Subcutaneous adipose tissue (tissue), 4 donors: ENCODE data around the gene CLPSL1. TPM values are rescaled to one million over a fixed set of nuclear protein-coding genes. Genes with fewer than 3 reads are reported as not detected.

Experiments
- total RNA-seq, 4 donors: library from RNA; depleted of rRNA; stranded (reverse); fragments of >200 nt; gene quantifications; one replicate each; pipeline ENCODE4 v1.1.0, GENCODE V29; 2016
- TF ChIP-seq, protein P1 (sequence below): fragments of 450-650 bp; IDR thresholded peaks from one replicate; pipeline ENCODE4 v1.5.1; 2016; ENCODE audit warnings: low read depth, mild to moderate bottlenecking, control low read depth, antibody characterized with exemption, moderate library complexity

CLPSL1 gene
- total RNA-seq, 4 donors from 2014 or later = not detected

GRCh38 chr6:35737413-35738211 lies 43.2 kb upstream of the CLPSL1 start:
- TF ChIP-seq, protein P1, sequence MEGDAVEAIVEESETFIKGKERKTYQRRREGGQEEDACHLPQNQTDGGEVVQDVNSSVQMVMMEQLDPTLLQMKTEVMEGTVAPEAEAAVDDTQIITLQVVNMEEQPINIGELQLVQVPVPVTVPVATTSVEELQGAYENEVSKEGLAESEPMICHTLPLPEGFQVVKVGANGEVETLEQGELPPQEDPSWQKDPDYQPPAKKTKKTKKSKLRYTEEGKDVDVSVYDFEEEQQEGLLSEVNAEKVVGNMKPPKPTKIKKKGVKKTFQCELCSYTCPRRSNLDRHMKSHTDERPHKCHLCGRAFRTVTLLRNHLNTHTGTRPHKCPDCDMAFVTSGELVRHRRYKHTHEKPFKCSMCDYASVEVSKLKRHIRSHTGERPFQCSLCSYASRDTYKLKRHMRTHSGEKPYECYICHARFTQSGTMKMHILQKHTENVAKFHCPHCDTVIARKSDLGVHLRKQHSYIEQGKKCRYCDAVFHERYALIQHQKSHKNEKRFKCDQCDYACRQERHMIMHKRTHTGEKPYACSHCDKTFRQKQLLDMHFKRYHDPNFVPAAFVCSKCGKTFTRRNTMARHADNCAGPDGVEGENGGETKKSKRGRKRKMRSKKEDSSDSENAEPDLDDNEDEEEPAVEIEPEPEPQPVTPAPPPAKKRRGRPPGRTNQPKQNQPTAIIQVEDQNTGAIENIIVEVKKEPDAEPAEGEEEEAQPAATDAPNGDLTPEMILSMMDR = no peak

DNA sequence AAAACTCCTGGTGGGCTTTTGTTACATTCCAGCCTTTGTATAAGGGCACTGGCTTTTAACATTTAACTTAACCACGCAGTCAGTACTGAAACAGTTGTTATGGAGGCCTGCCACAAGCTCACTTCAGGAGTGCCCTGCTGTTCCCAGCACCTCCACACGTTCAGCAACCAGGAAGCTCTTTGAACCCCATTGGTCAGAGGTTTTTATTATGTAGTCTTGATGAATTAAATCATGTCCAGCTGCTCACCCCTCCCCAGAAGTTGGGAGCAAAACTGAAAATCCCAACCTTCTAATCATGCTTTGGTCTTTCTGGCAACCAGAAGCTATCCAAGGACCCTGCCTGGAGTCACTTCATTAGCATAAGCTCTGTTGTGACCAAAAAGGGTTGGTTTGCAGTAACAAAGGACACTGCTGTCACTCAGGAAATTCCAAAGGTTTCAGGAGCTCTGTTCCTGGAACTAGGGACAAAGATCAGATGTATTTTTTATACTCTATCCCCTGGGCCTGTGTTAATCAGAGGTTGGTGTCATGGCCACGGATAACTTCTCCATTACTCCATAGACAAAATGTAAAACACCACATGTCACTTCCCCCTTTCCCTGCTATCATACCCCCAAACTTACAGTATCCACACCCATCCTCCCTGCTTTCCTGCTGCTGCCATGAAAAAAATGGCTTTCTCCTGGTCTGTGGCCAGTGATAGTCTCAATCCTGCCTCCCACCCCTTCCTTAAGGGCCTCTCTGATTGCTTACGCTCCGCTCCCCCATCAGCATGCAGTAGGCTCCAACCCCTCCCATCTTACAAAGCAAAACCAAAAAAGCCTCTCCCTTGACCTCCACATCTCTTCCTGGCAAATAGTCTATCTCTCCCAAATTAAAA lies 40.9 kb upstream of the CLPSL1 start:
- TF ChIP-seq, protein P1 = no peak

GRCh38 chr6:35742842-35743241 lies 38.0 kb upstream of the CLPSL1 start:
- TF ChIP-seq, protein P1 = no peak

DNA sequence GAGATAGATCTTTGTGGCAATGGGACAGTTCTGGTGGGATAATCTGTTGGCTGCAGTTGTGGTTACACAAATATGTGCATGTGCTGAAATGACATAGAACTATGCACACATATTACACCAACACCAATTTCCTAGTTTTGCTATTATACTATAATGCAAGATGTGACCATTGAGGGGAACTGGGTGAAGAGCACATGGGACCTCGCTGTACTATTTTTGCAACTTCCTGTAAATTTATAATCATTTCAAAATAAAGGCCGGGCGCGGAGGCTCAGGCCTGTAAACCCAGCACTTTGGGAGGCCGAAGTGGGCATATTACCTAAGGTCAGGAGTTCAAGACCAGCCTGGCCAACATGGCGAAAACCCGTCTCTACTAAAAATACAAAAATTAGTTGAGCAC lies 35.3 kb upstream of the CLPSL1 start:
- TF ChIP-seq, protein P1 = no peak

DNA sequence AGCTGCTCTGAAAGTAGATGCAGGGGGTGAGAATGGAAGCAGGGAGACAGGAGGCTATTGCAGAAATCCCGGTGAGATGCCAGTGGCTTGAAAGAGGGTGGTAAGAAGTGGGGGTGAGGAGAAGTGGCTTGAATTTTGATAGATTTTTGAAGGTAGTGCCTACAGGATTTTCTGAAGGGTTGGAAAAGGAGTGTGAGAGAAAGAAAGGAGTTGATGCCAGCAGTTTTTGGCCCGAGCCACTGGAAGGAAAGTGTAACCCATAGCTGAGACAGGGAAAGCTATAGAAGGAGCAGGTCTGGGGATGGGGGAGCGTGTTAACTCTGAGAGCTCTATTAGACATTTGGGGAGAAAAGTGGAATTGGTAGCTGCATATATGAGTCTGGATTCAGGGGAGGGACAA lies 34.3 kb upstream of the CLPSL1 start:
- TF ChIP-seq, protein P1 = no peak

DNA sequence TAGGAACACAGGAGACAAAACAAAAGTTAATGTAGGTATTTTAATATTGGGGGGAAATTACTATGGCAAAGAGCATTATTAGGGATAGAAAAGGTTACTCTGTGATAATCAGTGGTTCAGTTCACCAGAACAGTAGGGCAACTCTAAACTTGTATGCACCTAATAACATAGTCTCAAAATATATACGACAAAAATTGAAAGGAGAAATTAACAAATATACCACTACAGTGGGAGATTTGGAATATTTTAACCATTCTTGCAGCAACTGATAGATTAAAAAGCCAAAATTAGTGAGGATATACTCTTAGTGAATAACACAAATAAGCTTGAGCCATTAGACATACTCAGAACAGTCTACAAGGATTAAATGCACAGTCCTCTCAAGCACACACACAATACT lies 32.9 kb upstream of the CLPSL1 start:
- TF ChIP-seq, protein P1 = no peak

DNA sequence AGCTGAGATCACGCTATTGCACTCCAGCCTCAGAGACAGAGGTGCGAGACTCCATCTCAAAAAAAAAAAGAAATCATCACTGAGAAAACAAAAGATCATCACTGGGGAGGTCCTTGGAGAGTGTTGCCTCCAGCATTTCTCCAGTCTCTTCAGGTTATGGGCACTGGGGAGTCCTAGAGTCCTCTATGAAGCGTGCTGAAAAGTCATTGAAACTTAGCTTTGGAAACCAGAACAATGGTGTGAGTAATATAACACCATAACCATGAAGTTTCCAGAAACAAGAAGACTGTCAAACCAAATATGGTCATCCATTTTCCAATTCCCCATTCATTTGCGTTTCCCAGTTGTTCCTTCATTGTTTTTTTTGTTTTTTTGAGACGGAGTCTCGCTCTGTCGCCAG lies 30.3 kb upstream of the CLPSL1 start:
- TF ChIP-seq, protein P1 = no peak
